ENCODE results near the gene ENPP3.

GRCh38 chr6:131602781-131603312, 34.3 kb upstream of the ENPP3 start:
- TF ChIP-seq YY1 (IDR thresholded peaks at IDR 0.05; ENCODE audit: insufficient read depth, insufficient read length) = no peak
- TF ChIP-seq SUZ12 (IDR thresholded peaks at IDR 0.05; ENCODE audit: extremely low read depth, insufficient read depth, insufficient read length) = no peak
- no peak for TF ChIP-seq ZNF274 (IDR thresholded peaks at IDR 0.05; ENCODE audit: low read depth, low read length)
